ENCODE data around the gene CREB5.

- TF ChIP-seq CTCF (IDR thresholded peaks at IDR 0.05), result no peak
- TF ChIP-seq POLR2A (IDR thresholded peaks at IDR 0.05), result no peak
- TF ChIP-seq EP300 (IDR thresholded peaks at IDR 0.05), result no peak
These were observed 403.6 kb downstream of the CREB5 start for GRCh38 chr7:28815928-28816373.

Data from ovary (tissue), 3 donors.